Fibroblast of lung (primary cell): ENCODE results near the gene TTLL11.

Experiments
- EZH2 ChIP-seq: IDR thresholded peaks from 2 replicates; pipeline ENCODE4 v1.5.1; 2012; ENCODE audit warnings: low read length, control low read depth, mild to moderate bottlenecking; ENCODE audit errors: missing control alignments
- TF ChIP-seq, protein P1 (sequence below), 2 donors: IDR thresholded peaks in 1 of 2; conservative IDR thresholded peaks in 1 of 2; 1 replicate in 1 of 2; 2 replicates in 1 of 2; pipeline ENCODE4 v1.5.1; 2011 to 2012; ENCODE audit warnings: low read length in 2 of 2, control low read depth in 1 of 2, inconsistent platforms in 1 of 2, low read depth in 1 of 2, mild to moderate bottlenecking in 1 of 2

DNA sequence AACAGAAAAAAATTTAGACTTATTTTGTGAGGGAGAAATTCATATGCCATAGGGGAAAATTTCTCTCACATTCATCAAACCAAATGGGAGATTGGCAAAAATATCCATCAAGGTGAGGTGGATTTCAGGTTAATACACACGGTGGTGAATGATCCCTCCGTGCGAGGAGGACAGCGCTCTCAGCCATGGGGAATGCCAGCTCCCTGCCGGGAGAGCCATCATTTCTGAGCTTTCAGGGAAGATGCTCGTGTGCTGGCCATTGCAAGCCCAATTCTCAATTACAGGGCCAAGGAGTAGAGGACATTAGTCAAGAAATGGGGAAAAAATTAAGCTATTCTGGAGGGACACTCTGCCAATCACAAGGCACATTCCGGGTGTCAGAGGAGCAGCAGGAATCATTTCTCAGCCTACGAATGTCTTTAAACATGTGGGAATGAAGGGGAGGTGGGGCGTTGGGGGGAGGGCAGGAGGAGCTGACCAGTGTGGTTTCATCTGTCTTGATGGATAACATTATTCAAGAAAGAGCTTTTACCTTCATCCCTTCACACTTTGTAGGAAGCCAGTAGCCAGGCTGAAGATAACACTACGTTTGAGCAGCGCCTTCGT lies 276.2 kb downstream of the TTLL11 start:
- TF ChIP-seq, protein P1, sequence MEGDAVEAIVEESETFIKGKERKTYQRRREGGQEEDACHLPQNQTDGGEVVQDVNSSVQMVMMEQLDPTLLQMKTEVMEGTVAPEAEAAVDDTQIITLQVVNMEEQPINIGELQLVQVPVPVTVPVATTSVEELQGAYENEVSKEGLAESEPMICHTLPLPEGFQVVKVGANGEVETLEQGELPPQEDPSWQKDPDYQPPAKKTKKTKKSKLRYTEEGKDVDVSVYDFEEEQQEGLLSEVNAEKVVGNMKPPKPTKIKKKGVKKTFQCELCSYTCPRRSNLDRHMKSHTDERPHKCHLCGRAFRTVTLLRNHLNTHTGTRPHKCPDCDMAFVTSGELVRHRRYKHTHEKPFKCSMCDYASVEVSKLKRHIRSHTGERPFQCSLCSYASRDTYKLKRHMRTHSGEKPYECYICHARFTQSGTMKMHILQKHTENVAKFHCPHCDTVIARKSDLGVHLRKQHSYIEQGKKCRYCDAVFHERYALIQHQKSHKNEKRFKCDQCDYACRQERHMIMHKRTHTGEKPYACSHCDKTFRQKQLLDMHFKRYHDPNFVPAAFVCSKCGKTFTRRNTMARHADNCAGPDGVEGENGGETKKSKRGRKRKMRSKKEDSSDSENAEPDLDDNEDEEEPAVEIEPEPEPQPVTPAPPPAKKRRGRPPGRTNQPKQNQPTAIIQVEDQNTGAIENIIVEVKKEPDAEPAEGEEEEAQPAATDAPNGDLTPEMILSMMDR (conservative IDR thresholded peaks at IDR 0.05 in 1 of 2, IDR thresholded peaks at IDR 0.05 in 1 of 2; ENCODE audit: low read depth in 1 of 2, low read length in 2 of 2) = no peak
- no peak for TF ChIP-seq EZH2
